OCI-LY1 (cell line): ENCODE data around the gene SPSB4.

ENCODE experiments used
- H2AFZ ChIP-seq: fragments of 200-600 bp; sonication (generic), shearing (Covaris generic); 2 replicates; pipeline ENCODE4 v1.6.0; 2014; ENCODE audit warnings: antibody characterized with exemption, mild to moderate bottlenecking, low read length
- H3F3A ChIP-seq: fragments of 200-600 bp; sonication (generic), shearing (Covaris generic); 2 replicates; pipeline ENCODE4 v1.6.0; 2014; ENCODE audit warnings: mild to moderate bottlenecking, antibody characterized with exemption, low read length, moderate library complexity; ENCODE audit not compliant: insufficient read depth
- H3K27ac ChIP-seq: fragments of 200-600 bp; sonication (generic); 2 replicates; pipeline ENCODE4 v1.5.1; 2014; ENCODE audit warnings: low read length, mixed run types, mild to moderate bottlenecking, low read depth; ENCODE audit not compliant: poor library complexity, severe bottlenecking
- H3K27me3 ChIP-seq: fragments of 200-600 bp; sonication (generic); 2 replicates; pipeline ENCODE4 v1.6.0; 2014; ENCODE audit warnings: antibody characterized with exemption, mild to moderate bottlenecking, low read length, moderate library complexity; ENCODE audit not compliant: insufficient read depth
- H3K36me3 ChIP-seq: fragments of 200-600 bp; sonication (generic); 2 replicates; pipeline ENCODE4 v1.6.1; 2014; ENCODE audit warnings: mild to moderate bottlenecking, antibody characterized with exemption, low read length, moderate library complexity, mixed read lengths; ENCODE audit not compliant: insufficient read depth
- H3K4me1 ChIP-seq: fragments of 200-600 bp; sonication (generic); 2 replicates; pipeline ENCODE4 v1.5.1; 2014; ENCODE audit warnings: mild to moderate bottlenecking, low read length, moderate library complexity; ENCODE audit not compliant: insufficient read depth, severe bottlenecking
- H3K4me2 ChIP-seq: fragments of 200-600 bp; sonication (generic), shearing (Covaris generic); 2 replicates; pipeline ENCODE4 v1.6.1; 2014; ENCODE audit warnings: low read length
- H3K4me3 ChIP-seq: fragments of 200-600 bp; sonication (generic); 2 replicates; pipeline ENCODE4 v1.5.1; 2014; ENCODE audit warnings: low read length, low read depth, mild to moderate bottlenecking, mixed read lengths; ENCODE audit not compliant: poor library complexity, severe bottlenecking
- H3K79me2 ChIP-seq: fragments of 200-600 bp; shearing (Covaris generic); 2 replicates; pipeline ENCODE4 v1.6.1; 2016; ENCODE audit warnings: mixed run types, low read length, mixed read lengths; ENCODE audit not compliant: insufficient read depth
- H3K9ac ChIP-seq: fragments of 200-600 bp; sonication (generic), shearing (Covaris generic); 2 replicates; pipeline ENCODE4 v1.6.1; 2014; ENCODE audit warnings: mild to moderate bottlenecking, low read length, mixed read lengths
- H3K9me2 ChIP-seq: fragments of 200-600 bp; sonication (generic), shearing (Covaris generic); 2 replicates; pipeline ENCODE4 v1.6.1; 2014; ENCODE audit warnings: low read depth, mild to moderate bottlenecking, low read length, mixed read lengths
- H3K9me3 ChIP-seq: fragments of 200-600 bp; shearing (Covaris generic); 2 replicates; pipeline ENCODE4 v1.6.1; 2014; ENCODE audit warnings: low read length, mixed read lengths
- H4K20me1 ChIP-seq: fragments of 200-600 bp; sonication (generic), shearing (Covaris generic); 2 replicates; pipeline ENCODE4 v1.6.0; 2016; ENCODE audit warnings: mild to moderate bottlenecking, low read length; ENCODE audit not compliant: insufficient read depth
- EZH2 ChIP-seq: fragments of 200-600 bp; sonication (generic), shearing (Covaris generic); IDR thresholded peaks from 2 replicates; pipeline ENCODE4 v1.8.0; 2017; ENCODE audit warnings: borderline replicate concordance, mixed run types, mild to moderate bottlenecking, antibody characterized with exemption, low read length, moderate library complexity, mixed read lengths
- TF ChIP-seq, protein P1 (sequence below): fragments of 200-600 bp; sonication (generic), shearing (Covaris generic); IDR thresholded peaks from 2 replicates; pipeline ENCODE4 v1.5.1; 2017; ENCODE audit warnings: mild to moderate bottlenecking, antibody characterized with exemption, low read length, moderate library complexity, mixed read lengths

Gene SPSB4

GRCh38 chr3:141150081-141150830, 99.1 kb downstream of the SPSB4 start:
- Histone ChIP-seq H3K9me2 (no peaks in the 10 kb centered on the region), H3K9me3 (no peaks in the 10 kb centered on the region), H3K4me2 (no peak overlapping the region), H3K27ac (no peak overlapping the region), H3K4me3 (no peak overlapping the region), H4K20me1 (no peaks in the 10 kb centered on the region), H3F3A (no peaks in the 10 kb centered on the region), H3K36me3 (no peaks in the 10 kb centered on the region), H3K9ac (no peak overlapping the region), H3K27me3 (no peaks in the 10 kb centered on the region; the same call in 1 of the 2 replicates), H3K4me1 (no peaks in the 10 kb centered on the region), H2AFZ (no peak overlapping the region), H3K79me2 (no peaks in the 10 kb centered on the region)
- no peak for TF ChIP-seq EZH2
- TF ChIP-seq, protein P1, sequence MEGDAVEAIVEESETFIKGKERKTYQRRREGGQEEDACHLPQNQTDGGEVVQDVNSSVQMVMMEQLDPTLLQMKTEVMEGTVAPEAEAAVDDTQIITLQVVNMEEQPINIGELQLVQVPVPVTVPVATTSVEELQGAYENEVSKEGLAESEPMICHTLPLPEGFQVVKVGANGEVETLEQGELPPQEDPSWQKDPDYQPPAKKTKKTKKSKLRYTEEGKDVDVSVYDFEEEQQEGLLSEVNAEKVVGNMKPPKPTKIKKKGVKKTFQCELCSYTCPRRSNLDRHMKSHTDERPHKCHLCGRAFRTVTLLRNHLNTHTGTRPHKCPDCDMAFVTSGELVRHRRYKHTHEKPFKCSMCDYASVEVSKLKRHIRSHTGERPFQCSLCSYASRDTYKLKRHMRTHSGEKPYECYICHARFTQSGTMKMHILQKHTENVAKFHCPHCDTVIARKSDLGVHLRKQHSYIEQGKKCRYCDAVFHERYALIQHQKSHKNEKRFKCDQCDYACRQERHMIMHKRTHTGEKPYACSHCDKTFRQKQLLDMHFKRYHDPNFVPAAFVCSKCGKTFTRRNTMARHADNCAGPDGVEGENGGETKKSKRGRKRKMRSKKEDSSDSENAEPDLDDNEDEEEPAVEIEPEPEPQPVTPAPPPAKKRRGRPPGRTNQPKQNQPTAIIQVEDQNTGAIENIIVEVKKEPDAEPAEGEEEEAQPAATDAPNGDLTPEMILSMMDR, result no peak

GRCh38 chr3:141150931-141151330, 99.8 kb downstream of the SPSB4 start:
- Histone ChIP-seq H2AFZ (no peak overlapping the region), H3K4me2 (no peak overlapping the region), H3K36me3 (no peaks in the 10 kb centered on the region), H3K4me1 (no peaks in the 10 kb centered on the region), H3K9me2 (no peaks in the 10 kb centered on the region), H3K4me3 (no peak overlapping the region), H3K79me2 (no peaks in the 10 kb centered on the region), H3K9ac (no peak overlapping the region), H3K27me3 (no peaks in the 10 kb centered on the region; the same call in 1 of the 2 replicates), H3K27ac (no peak overlapping the region), H3F3A (no peaks in the 10 kb centered on the region), H3K9me3 (no peaks in the 10 kb centered on the region), H4K20me1 (no peaks in the 10 kb centered on the region)
- TF ChIP-seq, protein P1, result no peak
- no peak for TF ChIP-seq EZH2

GRCh38 chr3:141151439-141151838, 100.3 kb downstream of the SPSB4 start:
- Histone ChIP-seq H3K9me2 (no peaks in the 10 kb centered on the region), H3K4me3 (no peak overlapping the region), H3K4me2 (no peak overlapping the region), H2AFZ (no peak overlapping the region), H3K9me3 (no peaks in the 10 kb centered on the region), H4K20me1 (no peaks in the 10 kb centered on the region), H3K79me2 (no peaks in the 10 kb centered on the region), H3K9ac (no peak overlapping the region), H3K27me3 (no peaks in the 10 kb centered on the region; the same call in 1 of the 2 replicates), H3K4me1 (no peaks in the 10 kb centered on the region), H3K27ac (no peak overlapping the region), H3K36me3 (no peaks in the 10 kb centered on the region), H3F3A (no peaks in the 10 kb centered on the region)
- TF ChIP-seq, protein P1, result no peak
- no peak for TF ChIP-seq EZH2
